Activated T-helper 1 cell treated with anti-CD3 and anti-CD28 coated beads, Interleukin-2, amount 50 U/mL, for 16 hours (primary cell): ENCODE results near the gene LEMD1.

Source experiments
- DNase-seq, 2 donors: peaks; one replicate each; pipeline ENCODE4 v3.0.0-alpha.2; 2020; ENCODE audit warnings: low read depth in 1 of 2, low spot score in 1 of 2

LEMD1 gene

GRCh38 chr1:205356440-205357139 lies 65.3 kb downstream of the LEMD1 start, which contains the start of gene KLHDC8A:
Gene KLHDC8A (minus strand): TSS chr1:205356922. CDS start chr1:205343604, 13,318 bp downstream.
- DNase-seq: no peak

GRCh38 chr1:205355075-205355453 lies 66.8 kb downstream of the LEMD1 start:
- no peak for DNase-seq

GRCh38 chr1:205354259-205355074 lies 67.4 kb downstream of the LEMD1 start:
- DNase-seq: peak; percentile 20 to 29

GRCh38 chr1:205353612-205354011 lies 68.2 kb downstream of the LEMD1 start:
- no peak for DNase-seq

- DNase-seq: no peak
Measured at GRCh38 chr1:205353191-205353590, 68.7 kb downstream of the LEMD1 start.

GRCh38 chr1:205351984-205352713 lies 69.7 kb downstream of the LEMD1 start:
- DNase-seq: no peak

GRCh38 chr1:205350691-205351141 lies 71.1 kb downstream of the LEMD1 start:
- no peak for DNase-seq

GRCh38 chr1:205350124-205350523 lies 71.7 kb downstream of the LEMD1 start:
- DNase-seq: no peak

GRCh38 chr1:205348554-205349487 lies 73.0 kb downstream of the LEMD1 start:
- no peak for DNase-seq

GRCh38 chr1:205346956-205347574 lies 74.8 kb downstream of the LEMD1 start:
- DNase-seq: no peak

- DNase-seq: no peak
Measured at GRCh38 chr1:205345761-205346160, 76.1 kb downstream of the LEMD1 start.

- peak in 1 of 2 donors; percentile 22 for DNase-seq
Measured at GRCh38 chr1:205344066-205344928, 77.6 kb downstream of the LEMD1 start.

- DNase-seq: no peak
Measured at GRCh38 chr1:205343431-205344065, 78.3 kb downstream of the LEMD1 start.

GRCh38 chr1:205342986-205343385 lies 78.9 kb downstream of the LEMD1 start:
- DNase-seq: no peak

GRCh38 chr1:205340676-205341075 lies 81.2 kb downstream of the LEMD1 start:
- DNase-seq: no peak

GRCh38 chr1:205339717-205340116 lies 82.1 kb downstream of the LEMD1 start:
- no peak for DNase-seq

GRCh38 chr1:205339197-205339702 lies 82.6 kb downstream of the LEMD1 start:
- DNase-seq: no peak

GRCh38 chr1:205338011-205338410 lies 83.8 kb downstream of the LEMD1 start:
- DNase-seq: no peak
